Endodermal cell (in vitro differentiated cells): ENCODE results near the gene FGF12. TPM values are rescaled to one million over a fixed set of nuclear protein-coding genes. Genes with fewer than 3 reads are reported as not detected.
A peak's percentile ranks its signal among the peaks of the same experiment; 100 is the strongest.

Experiments
- DNase-seq: peaks from one replicate; pipeline ENCODE4 v3.0.0-alpha.2; 2017
- H3K27ac ChIP-seq: 2 replicates; pipeline ENCODE4 v1.5.1; 2013; ENCODE audit warnings: mild to moderate bottlenecking, low read depth, low read length, moderate library complexity
- H3K27me3 ChIP-seq: 2 replicates; pipeline ENCODE4 v1.6.1; 2013; ENCODE audit warnings: mild to moderate bottlenecking, low read length, moderate library complexity; ENCODE audit not compliant: insufficient read depth, control insufficient read depth, poor library complexity, severe bottlenecking
- H3K36me3 ChIP-seq: 2 replicates; pipeline ENCODE4 v1.7.0; 2013; ENCODE audit warnings: mild to moderate bottlenecking, low read length, moderate library complexity; ENCODE audit not compliant: control insufficient read depth, insufficient read depth
- H3K4me1 ChIP-seq: one replicate; pipeline ENCODE4 v1.7.0; 2013; ENCODE audit warnings: low read length; ENCODE audit not compliant: control insufficient read depth, insufficient read depth
- H3K4me3 ChIP-seq: 2 replicates; pipeline ENCODE4 v1.5.1; 2013; ENCODE audit warnings: mild to moderate bottlenecking, low read length, moderate library complexity
- H3K9ac ChIP-seq: 2 replicates; pipeline ENCODE4 v1.6.1; 2013; ENCODE audit warnings: mild to moderate bottlenecking, low read length, moderate library complexity; ENCODE audit not compliant: poor library complexity, severe bottlenecking; ENCODE audit errors: extremely low read depth
- H3K9me3 ChIP-seq: 2 replicates; pipeline ENCODE4 v1.6.1; 2013; ENCODE audit warnings: mild to moderate bottlenecking, low read length, moderate library complexity; ENCODE audit not compliant: control insufficient read depth
- H3K27ac Mint-ChIP-seq: 2 replicates; pipeline ENCODE4 v1.8.0; 2020; ENCODE audit warnings: mixed read lengths
- H3K27me3 Mint-ChIP-seq: 2 replicates; pipeline ENCODE4 v1.8.0; 2021; ENCODE audit warnings: mild to moderate bottlenecking, mixed read lengths; ENCODE audit not compliant: insufficient read depth
- H3K36me3 Mint-ChIP-seq: 2 replicates; pipeline ENCODE4 v1.8.0; 2020; ENCODE audit warnings: low read depth, mixed read lengths
- H3K4me1 Mint-ChIP-seq: 2 replicates; pipeline ENCODE4 v1.8.0; 2020; ENCODE audit warnings: mixed read lengths
- H3K4me3 Mint-ChIP-seq: 2 replicates; pipeline ENCODE4 v1.8.0; 2020; ENCODE audit warnings: mild to moderate bottlenecking, moderate library complexity, mixed read lengths
- H3K9me3 Mint-ChIP-seq: 2 replicates; pipeline ENCODE4 v1.8.0; 2020; ENCODE audit warnings: mild to moderate bottlenecking, mixed read lengths
- WGBS, 2 experiments: methylation state at CpG; one replicate each; pipeline versions ENCODE4 v1.1.5 to v1.1.7; 2013; ENCODE audit warnings: missing lambda C conversion rate in 2 of 2, mixed read lengths in 1 of 2; ENCODE audit not compliant: insufficient coverage in 1 of 2, insufficient read length in 1 of 2; 5-methylcytosine and 5-hydroxymethylcytosine counted together
- total RNA-seq, 2 donors: library from RNA; stranded (reverse); fragmentation: NEBNext Ultra II Directional in 1 of 2; extraction: Animal tissue kit (Norgen Biotek cat#: 25700) in 1 of 2; gene quantifications; 2 replicates in 1 of 2; 3 replicates in 1 of 2; pipeline ENCODE4 v1.2.1, GENCODE V29; 2021
- TF ChIP-seq, protein P1 (sequence below): fragments of 200-600 bp; sonication (generic); conservative IDR thresholded peaks from 2 replicates; pipeline ENCODE4 v1.5.0; 2021; ENCODE audit warnings: antibody characterized with exemption, mild to moderate bottlenecking

The FGF12 gene
- total RNA-seq, 2 donors from 2014 or later: 22.9 to 25.2 TPM

DNA sequence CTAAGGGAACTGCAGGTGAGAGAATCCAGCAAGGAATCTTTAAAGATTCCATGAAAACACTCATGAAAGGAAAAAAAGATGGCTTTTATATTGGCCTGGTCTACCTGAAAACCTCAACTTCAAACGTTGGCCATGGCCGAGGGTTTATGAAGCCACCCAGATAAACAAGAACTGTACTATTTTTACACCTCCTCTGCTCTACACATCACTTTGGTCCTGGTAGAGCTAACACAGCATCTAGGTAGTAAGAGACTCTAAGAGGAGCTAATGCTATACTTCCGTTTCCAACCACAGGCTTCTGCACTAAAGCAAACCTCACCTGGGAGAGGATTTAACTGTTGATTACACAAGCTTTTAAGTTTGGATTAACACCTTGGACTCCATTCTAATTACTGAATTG lies 466.2 kb downstream of the FGF12 start:
- Histone ChIP-seq H3K9ac (no peak overlapping the region), H3K36me3 (no peaks in the 10 kb centered on the region), H3K9me3 (no peaks in the 10 kb centered on the region), H3K27me3 (no peaks in the 10 kb centered on the region), H3K4me3 (no peak overlapping the region), H3K4me1 (peaks cover 7% of the 10 kb centered on the region), H3K27ac (no peak overlapping the region)
- WGBS, 2 experiments: 98% methylated on average over 3 of the region's 3 CpGs; no CpG with 5 or more reads in 1 of the 2 experiments
- no peak overlapping the region for H3K4me3 Mint-ChIP-seq
- TF ChIP-seq, protein P1, sequence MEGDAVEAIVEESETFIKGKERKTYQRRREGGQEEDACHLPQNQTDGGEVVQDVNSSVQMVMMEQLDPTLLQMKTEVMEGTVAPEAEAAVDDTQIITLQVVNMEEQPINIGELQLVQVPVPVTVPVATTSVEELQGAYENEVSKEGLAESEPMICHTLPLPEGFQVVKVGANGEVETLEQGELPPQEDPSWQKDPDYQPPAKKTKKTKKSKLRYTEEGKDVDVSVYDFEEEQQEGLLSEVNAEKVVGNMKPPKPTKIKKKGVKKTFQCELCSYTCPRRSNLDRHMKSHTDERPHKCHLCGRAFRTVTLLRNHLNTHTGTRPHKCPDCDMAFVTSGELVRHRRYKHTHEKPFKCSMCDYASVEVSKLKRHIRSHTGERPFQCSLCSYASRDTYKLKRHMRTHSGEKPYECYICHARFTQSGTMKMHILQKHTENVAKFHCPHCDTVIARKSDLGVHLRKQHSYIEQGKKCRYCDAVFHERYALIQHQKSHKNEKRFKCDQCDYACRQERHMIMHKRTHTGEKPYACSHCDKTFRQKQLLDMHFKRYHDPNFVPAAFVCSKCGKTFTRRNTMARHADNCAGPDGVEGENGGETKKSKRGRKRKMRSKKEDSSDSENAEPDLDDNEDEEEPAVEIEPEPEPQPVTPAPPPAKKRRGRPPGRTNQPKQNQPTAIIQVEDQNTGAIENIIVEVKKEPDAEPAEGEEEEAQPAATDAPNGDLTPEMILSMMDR: no peak
- H3K4me1 Mint-ChIP-seq: peaks cover 29% of the 10 kb centered on the region
- peak overlapping the region; percentile 11 for H3K27ac Mint-ChIP-seq
- no peaks in the 10 kb centered on the region for H3K27me3 Mint-ChIP-seq
- H3K9me3 Mint-ChIP-seq: no peaks in the 10 kb centered on the region
- no peak for DNase-seq
- H3K36me3 Mint-ChIP-seq: no peaks in the 10 kb centered on the region

DNA sequence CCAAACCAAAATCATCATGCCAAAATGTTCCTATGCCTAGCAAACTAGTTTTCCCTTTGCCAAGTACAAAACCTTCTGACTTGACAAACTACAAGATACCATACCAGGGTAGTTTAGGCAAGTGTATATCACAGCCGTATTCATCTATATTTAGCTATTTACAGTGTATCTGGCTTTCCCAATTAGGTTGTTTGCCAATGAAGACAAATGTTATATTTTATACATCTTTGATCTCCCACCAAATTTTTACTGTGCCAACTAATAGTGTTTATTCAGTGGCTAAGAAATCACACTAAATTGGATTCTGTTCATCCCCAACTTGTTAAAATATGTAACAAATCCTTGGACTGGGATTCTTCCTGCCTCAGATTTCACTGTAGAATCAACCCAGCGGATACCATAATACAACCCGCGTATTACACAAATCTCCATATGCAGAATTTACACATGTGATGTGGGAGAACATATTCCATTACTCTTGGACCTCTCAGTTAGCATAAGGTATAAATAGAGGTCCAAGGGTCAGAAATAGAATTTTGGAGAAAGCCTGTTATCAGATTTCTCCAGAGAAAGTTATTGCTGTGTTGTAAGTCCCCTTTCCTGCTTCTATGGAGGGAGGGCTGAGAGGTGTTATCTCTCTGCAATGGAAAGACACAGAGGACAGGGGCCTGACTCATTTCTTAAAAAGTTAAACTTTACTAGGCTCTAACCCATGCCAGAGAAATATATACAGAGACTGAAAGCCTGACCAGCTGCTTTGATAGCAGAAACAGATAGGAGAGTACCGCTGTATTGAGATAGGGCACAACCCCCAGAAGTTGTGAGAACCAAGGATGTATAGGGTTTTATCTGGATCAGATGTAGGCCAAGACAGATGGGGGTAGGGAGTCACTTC lies 467.0 kb downstream of the FGF12 start:
- peaks cover 24% of the 10 kb centered on the region for H3K4me1 Mint-ChIP-seq
- H3K9me3 ChIP-seq: no peaks in the 10 kb centered on the region
- no peak overlapping the region for H3K9ac ChIP-seq
- no peak overlapping the region for H3K27ac ChIP-seq
- H3K36me3 Mint-ChIP-seq: no peaks in the 10 kb centered on the region
- no peak overlapping the region for H3K4me3 ChIP-seq
- no peak overlapping the region for H3K4me3 Mint-ChIP-seq
- TF ChIP-seq, protein P1: no peak
- H3K27me3 ChIP-seq: no peaks in the 10 kb centered on the region
- no peaks in the 10 kb centered on the region for H3K36me3 ChIP-seq
- H3K27ac Mint-ChIP-seq: no peak overlapping the region
- DNase-seq: no peak
- H3K9me3 Mint-ChIP-seq: no peaks in the 10 kb centered on the region
- H3K4me1 ChIP-seq: peaks cover 7% of the 10 kb centered on the region
- no peaks in the 10 kb centered on the region for H3K27me3 Mint-ChIP-seq
- WGBS, 2 experiments: 97 to 100% methylated on average over 1 to 5 of the region's 5 CpGs

- Histone ChIP-seq H3K27ac (no peak overlapping the region), H3K4me1 (peaks cover 7% of the 10 kb centered on the region), H3K36me3 (no peaks in the 10 kb centered on the region), H3K9me3 (no peaks in the 10 kb centered on the region), H3K9ac (no peak overlapping the region), H3K4me3 (no peak overlapping the region), H3K27me3 (no peaks in the 10 kb centered on the region)
- Mint-ChIP-seq H3K36me3 (no peaks in the 10 kb centered on the region), H3K27ac (no peak overlapping the region), H3K9me3 (no peaks in the 10 kb centered on the region), H3K4me1 (peaks cover 24% of the 10 kb centered on the region), H3K4me3 (no peak overlapping the region), H3K27me3 (no peaks in the 10 kb centered on the region)
- WGBS, 2 experiments: 94 to 100% methylated on average over 3 of the region's 3 CpGs
- TF ChIP-seq, protein P1: no peak
- no peak for DNase-seq
These were observed 467.7 kb downstream of the FGF12 start for GRCh38 chr3:192259661-192260060.
